Measurements from ENCODE around the gene HLA-DOB. TPM values are rescaled to one million over a fixed set of nuclear protein-coding genes. Genes with fewer than 3 reads are reported as not detected.

The HLA-DOB gene
- total RNA-seq, 1 experiment from 2014 or later, result not detected

GRCh38 chr6:32849126-32849525, 32.3 kb upstream of the HLA-DOB start:
- Histone ChIP-seq H3K4me3 (ENCODE audit: insufficient read depth, low read depth, low read length) (no peak overlapping the region), H3K36me3 (replicated peaks; ENCODE audit: control insufficient read depth, insufficient read depth, low read length) (no peaks in the 10 kb centered on the region; the same call in none of the 2 replicates), H3K27me3 (ENCODE audit: control insufficient read depth, insufficient read depth, low read length) (peaks cover 69% of the 10 kb centered on the region)
- peak; percentile 5 for DNase-seq

DNA sequence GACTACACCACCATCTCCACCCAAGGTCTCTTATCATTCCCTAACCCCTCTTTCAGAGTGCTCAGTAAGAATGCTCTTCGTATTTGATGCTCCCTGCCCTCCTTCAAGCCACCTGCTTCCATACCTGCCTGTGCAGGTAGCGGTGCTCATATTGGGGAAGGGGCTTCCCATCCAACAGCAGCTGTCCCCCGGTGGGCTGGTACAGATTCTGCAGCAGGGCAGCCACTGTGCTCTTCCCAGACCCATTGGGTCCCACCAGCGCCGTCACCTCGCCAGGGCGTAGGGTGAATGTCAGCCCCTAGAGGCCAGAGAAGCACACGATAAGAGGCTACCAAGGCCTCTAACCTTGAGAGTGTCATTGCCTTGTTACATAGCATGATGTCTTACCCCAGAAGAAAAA, 31.0 kb upstream of the HLA-DOB start:
- Histone ChIP-seq H3K27me3 (ENCODE audit: control insufficient read depth, insufficient read depth, low read length) (peaks cover 70% of the 10 kb centered on the region), H3K36me3 (replicated peaks; ENCODE audit: control insufficient read depth, insufficient read depth, low read length) (no peaks in the 10 kb centered on the region; the same call in none of the 2 replicates), H3K4me3 (ENCODE audit: insufficient read depth, low read depth, low read length) (no peak overlapping the region)
- DNase-seq, result peak; percentile 10

- Histone ChIP-seq H3K4me3 (ENCODE audit: insufficient read depth, low read depth, low read length) (no peak overlapping the region), H3K36me3 (replicated peaks; ENCODE audit: control insufficient read depth, insufficient read depth, low read length) (no peaks in the 10 kb centered on the region; the same call in none of the 2 replicates), H3K27me3 (ENCODE audit: control insufficient read depth, insufficient read depth, low read length) (peaks cover 69% of the 10 kb centered on the region)
- peak; percentile 3 for DNase-seq
Observed at GRCh38 chr6:32847004-32847403, 30.2 kb upstream of the HLA-DOB start.

DNA sequence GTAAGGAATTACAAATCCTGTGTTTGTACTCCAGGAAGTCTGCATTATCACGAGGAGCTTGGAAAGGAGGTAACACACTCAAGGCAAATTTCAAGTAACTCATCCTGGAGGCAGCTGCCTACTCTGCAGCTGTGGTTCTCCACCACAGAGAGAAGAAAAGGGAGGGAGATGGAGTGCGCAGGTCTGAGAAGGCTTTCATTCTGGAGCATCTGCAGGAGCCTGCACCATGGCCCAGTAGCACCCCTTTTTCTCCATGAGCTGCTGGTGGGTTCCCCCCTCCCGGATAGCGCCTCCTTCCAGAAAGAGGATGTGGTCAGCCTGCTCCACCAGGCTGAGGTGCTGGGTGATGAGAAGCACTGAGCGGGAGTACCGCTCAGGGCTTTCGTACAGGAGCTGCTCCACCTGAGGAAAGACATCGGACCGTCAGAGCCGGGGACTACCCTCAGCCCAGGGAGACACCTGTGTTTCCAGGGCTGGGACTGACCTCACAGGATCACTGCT, 28.6 kb upstream of the HLA-DOB start:
- peak; percentile 20 for DNase-seq
- no peaks in the 10 kb centered on the region; the same call in none of the 2 replicates for H3K36me3 ChIP-seq (replicated peaks; ENCODE audit: control insufficient read depth, insufficient read depth, low read length)
- no peak overlapping the region for H3K4me3 ChIP-seq (ENCODE audit: insufficient read depth, low read depth, low read length)
- H3K27me3 ChIP-seq (ENCODE audit: control insufficient read depth, insufficient read depth, low read length), result peaks cover 60% of the 10 kb centered on the region

DNA sequence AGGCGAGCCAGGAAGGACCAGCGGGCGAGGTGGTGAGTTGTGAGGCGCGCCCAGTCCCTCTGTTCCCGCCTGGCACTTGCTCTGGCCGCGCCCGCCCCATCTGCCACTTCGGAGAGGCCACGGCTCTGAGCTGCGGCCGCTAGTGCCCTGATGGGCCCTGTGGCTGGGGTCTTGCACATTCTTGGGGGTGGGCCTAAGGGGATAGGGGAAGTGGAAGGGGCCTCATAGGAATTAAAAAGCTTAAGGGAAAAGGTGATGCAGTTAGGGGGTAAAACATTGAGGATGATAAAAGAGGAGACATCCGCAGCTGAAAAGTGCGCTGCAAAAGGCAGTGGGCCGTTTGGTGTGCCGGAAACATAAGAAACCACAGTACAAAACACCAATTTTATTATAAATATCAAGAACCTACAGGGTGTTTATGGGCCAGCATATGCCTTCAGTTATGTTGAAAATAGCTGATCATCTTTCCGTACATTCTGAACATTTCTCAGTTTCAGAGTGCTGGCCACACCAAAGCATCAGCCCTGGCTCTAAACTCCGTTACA, 28.1 kb upstream of the HLA-DOB start:
- Histone ChIP-seq H3K27me3 (ENCODE audit: control insufficient read depth, insufficient read depth, low read length) (peaks cover 56% of the 10 kb centered on the region), H3K4me3 (ENCODE audit: insufficient read depth, low read depth, low read length) (no peak overlapping the region), H3K36me3 (replicated peaks; ENCODE audit: control insufficient read depth, insufficient read depth, low read length) (no peaks in the 10 kb centered on the region; the same call in none of the 2 replicates)
- DNase-seq, result no peak

GRCh38 chr6:32843979-32844838, 27.4 kb upstream of the HLA-DOB start, which contains the start of gene PSMB8:
TSS of gene PSMB8 (minus strand) at chr6:32844047. CDS start at chr6:32843996, 51 bp downstream.
- H3K4me3 ChIP-seq (ENCODE audit: insufficient read depth, low read depth, low read length), result peak within 1 kb of the TSS; percentile 49
- H3K27me3 ChIP-seq (ENCODE audit: control insufficient read depth, insufficient read depth, low read length), result peaks cover 54% of the 10 kb centered on the region
- no peaks in the 10 kb centered on the region; the same call in none of the 2 replicates for H3K36me3 ChIP-seq (replicated peaks; ENCODE audit: control insufficient read depth, insufficient read depth, low read length)
- peak; percentile 94 for DNase-seq

DNA sequence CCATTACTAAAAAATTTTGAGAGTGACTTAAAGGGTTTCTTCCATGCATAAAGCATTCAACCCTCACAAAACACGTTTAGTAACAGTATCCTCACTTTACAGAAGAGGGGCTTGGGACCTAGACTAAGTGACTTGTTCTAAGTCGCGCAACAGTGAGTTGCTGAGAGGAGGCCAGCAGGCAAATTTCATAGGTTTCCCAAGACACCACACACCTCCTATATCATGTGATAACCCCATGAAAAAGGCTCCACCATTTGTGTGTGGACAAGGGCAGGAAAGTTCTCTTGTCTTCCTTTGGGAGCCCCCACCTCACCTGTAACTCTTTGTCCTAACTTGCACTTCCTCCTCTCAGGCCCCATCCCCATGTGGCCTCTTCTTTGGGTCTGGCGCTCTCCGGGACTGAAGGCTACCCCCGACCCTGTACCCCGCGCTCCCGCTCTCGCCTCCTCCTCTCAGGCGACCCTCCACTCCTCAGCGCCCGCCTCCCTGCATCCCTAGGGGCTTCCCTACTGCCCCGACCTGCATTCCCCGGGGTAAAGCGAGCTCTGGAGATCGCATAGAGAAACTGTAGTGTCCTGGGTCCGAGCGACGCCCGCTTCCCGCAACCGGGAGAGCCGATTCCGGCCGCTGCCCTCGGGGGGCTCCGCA, 26.7 kb upstream of the HLA-DOB start:
- Histone ChIP-seq H3K36me3 (replicated peaks; ENCODE audit: control insufficient read depth, insufficient read depth, low read length) (no peaks in the 10 kb centered on the region; the same call in none of the 2 replicates), H3K27me3 (ENCODE audit: control insufficient read depth, insufficient read depth, low read length) (peaks cover 48% of the 10 kb centered on the region), H3K4me3 (ENCODE audit: insufficient read depth, low read depth, low read length) (peak overlapping the region; percentile 49)
- DNase-seq, result peak; percentile 77

- Histone ChIP-seq H3K27me3 (ENCODE audit: control insufficient read depth, insufficient read depth, low read length) (peaks cover 51% of the 10 kb centered on the region), H3K4me3 (ENCODE audit: insufficient read depth, low read depth, low read length) (no peak overlapping the region), H3K36me3 (replicated peaks; ENCODE audit: control insufficient read depth, insufficient read depth, low read length) (no peaks in the 10 kb centered on the region; the same call in none of the 2 replicates)
- no peak for DNase-seq
Observed at GRCh38 chr6:32842690-32843089, 25.9 kb upstream of the HLA-DOB start.

- H3K4me3 ChIP-seq (ENCODE audit: insufficient read depth, low read depth, low read length), result no peak overlapping the region
- peaks cover 49% of the 10 kb centered on the region for H3K27me3 ChIP-seq (ENCODE audit: control insufficient read depth, insufficient read depth, low read length)
- H3K36me3 ChIP-seq (replicated peaks; ENCODE audit: control insufficient read depth, insufficient read depth, low read length), result no peaks in the 10 kb centered on the region; the same call in none of the 2 replicates
- DNase-seq, result no peak
Observed at GRCh38 chr6:32842021-32842650, 25.3 kb upstream of the HLA-DOB start.

- Histone ChIP-seq H3K4me3 (ENCODE audit: insufficient read depth, low read depth, low read length) (no peak overlapping the region), H3K27me3 (ENCODE audit: control insufficient read depth, insufficient read depth, low read length) (peaks cover 52% of the 10 kb centered on the region), H3K36me3 (replicated peaks; ENCODE audit: control insufficient read depth, insufficient read depth, low read length) (no peaks in the 10 kb centered on the region; the same call in 1 of the 2 replicates)
- no peak for DNase-seq
Observed at GRCh38 chr6:32840604-32841246, 23.9 kb upstream of the HLA-DOB start.

- DNase-seq, result no peak
- Histone ChIP-seq H3K4me3 (ENCODE audit: insufficient read depth, low read depth, low read length) (no peak overlapping the region), H3K27me3 (ENCODE audit: control insufficient read depth, insufficient read depth, low read length) (peaks cover 45% of the 10 kb centered on the region), H3K36me3 (replicated peaks; ENCODE audit: control insufficient read depth, insufficient read depth, low read length) (peaks cover 2% of the 10 kb centered on the region)
Observed at GRCh38 chr6:32839356-32839755, 22.6 kb upstream of the HLA-DOB start.

GRCh38 chr6:32838114-32838958, 21.5 kb upstream of the HLA-DOB start, which contains the start of gene TAP2:
TSS of gene TAP2 (minus strand) at chr6:32838739. CDS start at chr6:32838233, 506 bp downstream.
- Histone ChIP-seq H3K4me3 (ENCODE audit: insufficient read depth, low read depth, low read length) (peak within 1 kb of the TSS; percentile 83), H3K36me3 (replicated peaks; ENCODE audit: control insufficient read depth, insufficient read depth, low read length) (peaks cover 2% of the 10 kb centered on the region), H3K27me3 (ENCODE audit: control insufficient read depth, insufficient read depth, low read length) (peaks cover 35% of the 10 kb centered on the region)
- DNase-seq, result peak; percentile 96

- peaks cover 28% of the 10 kb centered on the region for H3K27me3 ChIP-seq (ENCODE audit: control insufficient read depth, insufficient read depth, low read length)
- DNase-seq, result no peak
Observed at GRCh38 chr6:32837651-32838113, 20.9 kb upstream of the HLA-DOB start.

More at GRCh38 chr6:32837651-32838113, 20.9 kb upstream of the HLA-DOB start:
- Histone ChIP-seq H3K4me3 (ENCODE audit: insufficient read depth, low read depth, low read length) (peak overlapping the region; percentile 83), H3K36me3 (replicated peaks; ENCODE audit: control insufficient read depth, insufficient read depth, low read length) (peaks cover 2% of the 10 kb centered on the region)

Measured in H7 (cell line).